SK-N-SH treated with all-trans-retinoic acid at 6 μM for 48 hours (cell line): ENCODE results near the gene MIDN.
A peak's percentile ranks its signal among the peaks of the same experiment; 100 is the strongest.

Experiments
- ATAC-seq: fragments of 200-7000 bp; cut with Tn5 transposase; 3 replicates; pipeline ENCODE4 v1.9.1; 2020; ENCODE audit warnings: mild to moderate bottlenecking, moderate library complexity
- ARNTL ChIP-seq: fragments of 450-650 bp; formaldehyde crosslinking; IDR thresholded peaks from 2 replicates; pipeline ENCODE4 v1.5.0; 2020; ENCODE audit warnings: low read depth, mild to moderate bottlenecking, moderate library complexity, borderline replicate concordance
- BACH2 ChIP-seq: fragments of 250-450 bp; sonication (Bioruptor Pico); IDR thresholded peaks from 2 replicates; pipeline ENCODE4 v1.9.0; 2021; ENCODE audit warnings: mild to moderate bottlenecking, borderline replicate concordance
- CSDC2 ChIP-seq: fragments of 250-450 bp; sonication (Bioruptor Pico); IDR thresholded peaks from 2 replicates; pipeline ENCODE4 v1.5.0; 2020; ENCODE audit warnings: mild to moderate bottlenecking, moderate library complexity
- ESRRG ChIP-seq: fragments of 250-450 bp; sonication (Bioruptor Pico); IDR thresholded peaks from 2 replicates; pipeline ENCODE4 v1.6.1; 2021; ENCODE audit warnings: mild to moderate bottlenecking
- GLIS3 ChIP-seq: fragments of 250-450 bp; sonication (Bioruptor Pico); IDR thresholded peaks from 2 replicates; pipeline ENCODE4 v1.5.0; 2020; ENCODE audit warnings: mild to moderate bottlenecking, moderate library complexity
- ISL1 ChIP-seq: fragments of 250-450 bp; sonication (Bioruptor Pico); IDR thresholded peaks from 2 replicates; pipeline ENCODE4 v2.1.2; 2022; ENCODE audit warnings: mild to moderate bottlenecking, moderate library complexity
- OSR1 ChIP-seq: fragments of 250-450 bp; sonication (Bioruptor Pico); IDR thresholded peaks from 2 replicates; pipeline ENCODE4 v1.8.0; 2022; ENCODE audit warnings: moderate library complexity, mild to moderate bottlenecking, inconsistent platforms
- PPARA ChIP-seq: fragments of 250-450 bp; sonication (Bioruptor Pico); IDR thresholded peaks from 2 replicates; pipeline ENCODE4 v1.5.0; 2020; ENCODE audit warnings: mild to moderate bottlenecking, borderline replicate concordance
- RARB ChIP-seq: fragments of 250-450 bp; sonication (Bioruptor Pico); IDR thresholded peaks from 2 replicates; pipeline ENCODE4 v1.8.0; 2021; ENCODE audit warnings: mild to moderate bottlenecking, moderate library complexity
- SNAI2 ChIP-seq: fragments of 250-450 bp; sonication (Bioruptor Pico); IDR thresholded peaks from 2 replicates; pipeline ENCODE4 v1.5.0; 2020; ENCODE audit warnings: mild to moderate bottlenecking, moderate library complexity
- TCF4 ChIP-seq: fragments of 250-450 bp; sonication (Bioruptor Pico); IDR thresholded peaks from 2 replicates; pipeline ENCODE4 v1.8.0; 2021; ENCODE audit warnings: mild to moderate bottlenecking, moderate library complexity, borderline replicate concordance
- ZFP3 ChIP-seq: fragments of 250-450 bp; sonication (Bioruptor Pico); IDR thresholded peaks from 2 replicates; pipeline ENCODE4 v1.5.0; 2020; ENCODE audit warnings: mild to moderate bottlenecking, moderate library complexity
- ZFP30 ChIP-seq: fragments of 450-650 bp; formaldehyde crosslinking; IDR thresholded peaks from 2 replicates; pipeline ENCODE4 v1.5.0; 2022; ENCODE audit warnings: mild to moderate bottlenecking, moderate library complexity
- ZNF565 ChIP-seq: fragments of 450-650 bp; formaldehyde crosslinking; conservative IDR thresholded peaks from 2 replicates; pipeline ENCODE4 v1.5.0; 2020; ENCODE audit warnings: low read depth, mild to moderate bottlenecking, moderate library complexity
- ZNF70 ChIP-seq: fragments of 450-650 bp; formaldehyde crosslinking; IDR thresholded peaks from 2 replicates; pipeline ENCODE4 v1.5.0; 2020; ENCODE audit warnings: mild to moderate bottlenecking, moderate library complexity
- ZNF8 ChIP-seq: fragments of 450-650 bp; formaldehyde crosslinking; IDR thresholded peaks from 2 replicates; pipeline ENCODE4 v1.5.0; 2020; ENCODE audit warnings: mild to moderate bottlenecking, moderate library complexity
- TF ChIP-seq, protein P1 (sequence below): fragments of 250-450 bp; sonication (Bioruptor Pico); IDR thresholded peaks from 2 replicates; pipeline ENCODE4 v1.8.0; 2020; ENCODE audit warnings: mild to moderate bottlenecking, moderate library complexity, borderline replicate concordance
- TF ChIP-seq, protein P2 (sequence below): fragments of 250-450 bp; sonication (Bioruptor Pico); IDR thresholded peaks from 2 replicates; pipeline ENCODE4 v1.5.1; 2021; ENCODE audit warnings: mild to moderate bottlenecking, moderate library complexity
- TF ChIP-seq, protein P3 (sequence below): fragments of 250-450 bp; sonication (Bioruptor Pico); IDR thresholded peaks from 2 replicates; pipeline ENCODE4 v1.8.0; 2021; ENCODE audit warnings: low read depth, mild to moderate bottlenecking, moderate library complexity, borderline replicate concordance
- TF ChIP-seq, protein P4 (sequence below): fragments of 250-450 bp; sonication (Bioruptor Pico); IDR thresholded peaks from 2 replicates; pipeline ENCODE4 v1.5.0; 2020; ENCODE audit warnings: mild to moderate bottlenecking, moderate library complexity

The MIDN gene

DNA sequence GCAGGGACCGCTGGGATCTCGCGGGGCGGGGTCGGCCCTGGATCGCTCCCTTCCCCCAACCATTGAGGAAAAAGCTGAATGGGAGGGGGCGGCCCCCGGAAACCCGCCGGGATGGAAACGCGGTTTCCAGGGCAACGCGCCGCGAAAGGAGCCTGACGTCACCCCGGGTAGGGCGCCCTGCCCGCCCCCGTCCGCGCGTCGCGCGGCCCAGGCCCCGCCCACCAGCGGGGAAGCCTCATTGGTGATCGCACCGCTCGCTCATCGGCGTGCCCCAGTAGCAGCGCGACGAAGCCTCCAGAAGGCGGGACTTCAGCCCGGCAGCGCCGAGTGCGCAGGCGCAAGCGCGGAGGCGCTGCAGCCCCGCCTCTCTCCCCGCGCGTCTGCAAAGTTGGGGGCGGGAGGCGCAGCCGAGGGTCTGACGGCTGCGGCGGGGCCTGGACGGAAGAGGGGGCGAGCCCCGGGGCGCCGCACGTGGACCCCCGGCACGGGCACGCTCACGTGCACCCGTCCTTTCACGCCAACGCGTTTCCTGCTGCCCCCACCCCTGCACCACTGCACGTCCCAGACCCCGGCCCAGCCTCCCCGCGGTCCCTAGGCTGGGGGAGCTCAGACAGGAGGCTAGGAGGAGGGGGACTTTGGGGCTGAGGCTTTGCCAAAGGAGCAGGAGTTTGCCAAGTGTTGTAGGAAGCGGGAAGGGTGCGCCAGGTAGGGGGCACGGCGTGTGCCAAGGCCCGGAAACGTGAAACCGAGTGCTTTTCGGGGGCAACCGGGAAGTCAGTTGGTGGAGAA is 12.6 kb downstream of the MIDN start:
- TF ChIP-seq ZNF565 (CRISPR knock-in tag) (no peak), ZFP3 (CRISPR knock-in tag) (peak; percentile 86), CSDC2 (no peak)
- TF ChIP-seq, protein P1, sequence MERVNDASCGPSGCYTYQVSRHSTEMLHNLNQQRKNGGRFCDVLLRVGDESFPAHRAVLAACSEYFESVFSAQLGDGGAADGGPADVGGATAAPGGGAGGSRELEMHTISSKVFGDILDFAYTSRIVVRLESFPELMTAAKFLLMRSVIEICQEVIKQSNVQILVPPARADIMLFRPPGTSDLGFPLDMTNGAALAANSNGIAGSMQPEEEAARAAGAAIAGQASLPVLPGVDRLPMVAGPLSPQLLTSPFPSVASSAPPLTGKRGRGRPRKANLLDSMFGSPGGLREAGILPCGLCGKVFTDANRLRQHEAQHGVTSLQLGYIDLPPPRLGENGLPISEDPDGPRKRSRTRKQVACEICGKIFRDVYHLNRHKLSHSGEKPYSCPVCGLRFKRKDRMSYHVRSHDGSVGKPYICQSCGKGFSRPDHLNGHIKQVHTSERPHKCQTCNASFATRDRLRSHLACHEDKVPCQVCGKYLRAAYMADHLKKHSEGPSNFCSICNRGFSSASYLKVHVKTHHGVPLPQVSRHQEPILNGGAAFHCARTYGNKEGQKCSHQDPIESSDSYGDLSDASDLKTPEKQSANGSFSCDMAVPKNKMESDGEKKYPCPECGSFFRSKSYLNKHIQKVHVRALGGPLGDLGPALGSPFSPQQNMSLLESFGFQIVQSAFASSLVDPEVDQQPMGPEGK (CRISPR knock-in tag) = peak; percentile 91; the same call in 1 of the 2 replicates
- TF ChIP-seq, all 23 proteins: peak for 2

DNA sequence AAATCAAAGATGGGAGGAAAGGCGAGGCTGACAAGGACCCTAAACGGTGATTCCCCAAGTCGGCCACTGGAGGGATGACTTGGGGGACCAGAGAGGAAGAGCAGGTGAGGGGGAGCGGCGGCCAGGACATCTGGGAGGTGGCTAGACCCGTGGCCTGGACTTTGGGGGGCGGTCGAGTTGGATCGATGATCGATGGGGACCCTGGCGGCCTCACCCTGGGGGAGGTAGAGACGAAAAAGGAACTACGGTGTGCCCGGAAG is 13.1 kb downstream of the MIDN start:
- no peak for ATAC-seq
- TF ChIP-seq, protein P1 (CRISPR knock-in tag) = peak; percentile 4; the same call in 1 of the 2 replicates
- TF ChIP-seq ZFP3 (CRISPR knock-in tag) = no peak

More for the DNA sequence above, 12.6 kb downstream of the MIDN start:
- ATAC-seq = peak; percentile 76

DNA sequence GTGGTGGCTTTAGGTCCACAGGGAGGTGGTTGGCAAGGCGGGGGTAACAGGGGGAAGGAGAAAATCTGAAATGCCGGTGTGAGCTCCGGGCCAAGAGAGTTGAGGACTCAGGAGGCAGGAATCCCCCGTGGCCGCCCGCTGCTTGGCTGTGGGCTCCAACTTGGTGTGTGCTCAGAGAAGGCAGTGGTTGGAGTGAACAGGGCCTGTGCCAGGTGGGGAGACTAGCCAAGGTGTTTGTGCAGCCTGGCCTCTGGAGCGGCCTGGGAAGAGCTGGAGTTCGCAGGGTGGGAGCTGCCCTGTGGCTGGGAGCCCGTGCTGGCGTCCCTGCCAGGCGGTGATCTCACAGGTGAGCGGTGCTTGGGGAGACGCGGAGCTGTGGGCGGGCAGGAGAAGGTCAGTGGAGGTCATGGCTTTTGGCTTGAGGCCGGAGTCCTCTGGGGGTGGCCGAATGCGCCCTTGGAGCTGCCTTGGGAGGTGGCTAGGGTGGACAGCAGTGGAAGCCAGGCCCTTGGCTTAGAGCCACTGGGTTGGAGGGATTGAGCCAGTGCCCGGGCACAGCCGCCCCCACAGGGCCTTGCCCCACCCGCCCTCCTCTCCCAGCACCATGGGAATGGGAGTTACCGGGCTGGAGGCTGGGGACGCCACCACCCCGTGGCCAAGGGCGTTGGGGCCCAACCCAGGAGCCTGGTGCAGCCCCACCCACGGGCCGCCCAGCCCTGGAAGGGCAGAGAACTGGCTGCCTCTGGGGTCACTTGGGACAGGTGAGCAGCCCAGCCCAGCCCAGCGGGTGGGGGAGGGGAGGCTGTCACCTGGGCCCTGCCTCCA is 13.6 kb downstream of the MIDN start:
- no peak for ATAC-seq
- TF ChIP-seq GLIS3 (CRISPR knock-in tag) (no peak), PPARA (CRISPR knock-in tag) (no peak), TCF4 (CRISPR knock-in tag) (no peak), ARNTL (no peak), ZFP3 (CRISPR knock-in tag) (no peak), ZNF70 (CRISPR knock-in tag) (no peak), ZNF8 (no peak), SNAI2 (CRISPR knock-in tag) (no peak), ZFP30 (CRISPR knock-in tag) (no peak), OSR1 (no peak), RARB (CRISPR knock-in tag) (no peak), ESRRG (CRISPR knock-in tag) (no peak), BACH2 (CRISPR knock-in tag) (no peak), ISL1 (CRISPR knock-in tag) (no peak)
- TF ChIP-seq, protein P2, sequence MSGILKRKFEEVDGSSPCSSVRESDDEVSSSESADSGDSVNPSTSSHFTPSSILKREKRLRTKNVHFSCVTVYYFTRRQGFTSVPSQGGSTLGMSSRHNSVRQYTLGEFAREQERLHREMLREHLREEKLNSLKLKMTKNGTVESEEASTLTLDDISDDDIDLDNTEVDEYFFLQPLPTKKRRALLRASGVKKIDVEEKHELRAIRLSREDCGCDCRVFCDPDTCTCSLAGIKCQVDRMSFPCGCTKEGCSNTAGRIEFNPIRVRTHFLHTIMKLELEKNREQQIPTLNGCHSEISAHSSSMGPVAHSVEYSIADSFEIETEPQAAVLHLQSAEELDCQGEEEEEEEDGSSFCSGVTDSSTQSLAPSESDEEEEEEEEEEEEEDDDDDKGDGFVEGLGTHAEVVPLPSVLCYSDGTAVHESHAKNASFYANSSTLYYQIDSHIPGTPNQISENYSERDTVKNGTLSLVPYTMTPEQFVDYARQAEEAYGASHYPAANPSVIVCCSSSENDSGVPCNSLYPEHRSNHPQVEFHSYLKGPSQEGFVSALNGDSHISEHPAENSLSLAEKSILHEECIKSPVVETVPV (CRISPR knock-in tag) = no peak
- TF ChIP-seq, protein P3, sequence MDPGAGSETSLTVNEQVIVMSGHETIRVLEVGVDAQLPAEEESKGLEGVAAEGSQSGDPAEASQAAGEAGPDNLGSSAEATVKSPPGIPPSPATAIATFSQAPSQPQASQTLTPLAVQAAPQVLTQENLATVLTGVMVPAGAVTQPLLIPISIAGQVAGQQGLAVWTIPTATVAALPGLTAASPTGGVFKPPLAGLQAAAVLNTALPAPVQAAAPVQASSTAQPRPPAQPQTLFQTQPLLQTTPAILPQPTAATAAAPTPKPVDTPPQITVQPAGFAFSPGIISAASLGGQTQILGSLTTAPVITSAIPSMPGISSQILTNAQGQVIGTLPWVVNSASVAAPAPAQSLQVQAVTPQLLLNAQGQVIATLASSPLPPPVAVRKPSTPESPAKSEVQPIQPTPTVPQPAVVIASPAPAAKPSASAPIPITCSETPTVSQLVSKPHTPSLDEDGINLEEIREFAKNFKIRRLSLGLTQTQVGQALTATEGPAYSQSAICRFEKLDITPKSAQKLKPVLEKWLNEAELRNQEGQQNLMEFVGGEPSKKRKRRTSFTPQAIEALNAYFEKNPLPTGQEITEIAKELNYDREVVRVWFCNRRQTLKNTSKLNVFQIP = no peak
- TF ChIP-seq, protein P1 (CRISPR knock-in tag) = no peak
- TF ChIP-seq, protein P4, sequence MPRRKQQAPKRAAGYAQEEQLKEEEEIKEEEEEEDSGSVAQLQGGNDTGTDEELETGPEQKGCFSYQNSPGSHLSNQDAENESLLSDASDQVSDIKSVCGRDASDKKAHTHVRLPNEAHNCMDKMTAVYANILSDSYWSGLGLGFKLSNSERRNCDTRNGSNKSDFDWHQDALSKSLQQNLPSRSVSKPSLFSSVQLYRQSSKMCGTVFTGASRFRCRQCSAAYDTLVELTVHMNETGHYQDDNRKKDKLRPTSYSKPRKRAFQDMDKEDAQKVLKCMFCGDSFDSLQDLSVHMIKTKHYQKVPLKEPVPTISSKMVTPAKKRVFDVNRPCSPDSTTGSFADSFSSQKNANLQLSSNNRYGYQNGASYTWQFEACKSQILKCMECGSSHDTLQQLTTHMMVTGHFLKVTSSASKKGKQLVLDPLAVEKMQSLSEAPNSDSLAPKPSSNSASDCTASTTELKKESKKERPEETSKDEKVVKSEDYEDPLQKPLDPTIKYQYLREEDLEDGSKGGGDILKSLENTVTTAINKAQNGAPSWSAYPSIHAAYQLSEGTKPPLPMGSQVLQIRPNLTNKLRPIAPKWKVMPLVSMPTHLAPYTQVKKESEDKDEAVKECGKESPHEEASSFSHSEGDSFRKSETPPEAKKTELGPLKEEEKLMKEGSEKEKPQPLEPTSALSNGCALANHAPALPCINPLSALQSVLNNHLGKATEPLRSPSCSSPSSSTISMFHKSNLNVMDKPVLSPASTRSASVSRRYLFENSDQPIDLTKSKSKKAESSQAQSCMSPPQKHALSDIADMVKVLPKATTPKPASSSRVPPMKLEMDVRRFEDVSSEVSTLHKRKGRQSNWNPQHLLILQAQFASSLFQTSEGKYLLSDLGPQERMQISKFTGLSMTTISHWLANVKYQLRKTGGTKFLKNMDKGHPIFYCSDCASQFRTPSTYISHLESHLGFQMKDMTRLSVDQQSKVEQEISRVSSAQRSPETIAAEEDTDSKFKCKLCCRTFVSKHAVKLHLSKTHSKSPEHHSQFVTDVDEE = no peak
